HG03432 (cell line): Measurements from ENCODE around the gene SLC12A8.

ENCODE experiments used
- ATAC-seq: cut with Tn5 transposase; IDR thresholded peaks from one replicate; pipeline ENCODE4 v1.9.1; 2021; ENCODE audit warnings: mild to moderate bottlenecking, moderate library complexity; ENCODE audit not compliant: unreplicated experiment

SLC12A8 gene

GRCh38 chr3:125160606-125161371 lies 51.8 kb downstream of the SLC12A8 start:
- ATAC-seq: no peak

DNA sequence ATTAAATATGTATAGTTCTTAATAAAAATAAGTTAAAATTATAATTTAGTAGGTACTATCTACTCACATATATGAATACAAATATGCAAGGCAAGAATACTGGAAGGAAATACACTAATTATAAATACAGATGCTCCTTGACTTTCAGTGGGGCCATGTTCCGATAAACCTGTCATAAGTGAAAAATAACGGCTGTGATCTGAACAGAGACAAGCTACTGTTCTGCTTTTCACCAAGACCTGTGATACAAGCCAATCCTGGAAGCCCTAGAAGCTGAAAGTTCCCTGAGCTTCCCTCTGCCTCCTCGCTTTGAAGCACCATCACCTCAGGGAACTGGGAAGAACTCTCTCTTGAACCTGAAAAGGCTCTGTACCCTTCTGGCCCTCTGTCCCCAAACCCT lies 55.4 kb downstream of the SLC12A8 start:
- no peak for ATAC-seq

DNA sequence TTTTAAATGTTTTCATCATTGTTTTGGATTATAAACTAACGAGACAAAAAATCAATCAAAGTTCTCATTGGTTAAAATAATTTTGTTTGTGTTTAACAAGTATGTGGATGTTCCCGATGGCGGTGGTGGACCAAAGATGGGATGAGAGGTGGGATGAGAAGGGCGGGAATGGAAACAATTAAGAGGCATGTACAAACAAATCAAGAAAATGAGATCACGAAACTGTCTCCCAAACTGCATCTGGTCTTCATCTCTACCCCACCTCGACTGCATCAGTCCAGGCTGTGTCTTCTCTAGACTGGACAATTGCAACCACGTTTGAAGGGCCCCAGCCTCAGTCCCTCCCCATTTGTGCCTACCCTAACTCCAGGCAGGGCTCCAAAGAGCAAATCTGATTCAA lies 56.1 kb downstream of the SLC12A8 start:
- ATAC-seq: no peak

DNA sequence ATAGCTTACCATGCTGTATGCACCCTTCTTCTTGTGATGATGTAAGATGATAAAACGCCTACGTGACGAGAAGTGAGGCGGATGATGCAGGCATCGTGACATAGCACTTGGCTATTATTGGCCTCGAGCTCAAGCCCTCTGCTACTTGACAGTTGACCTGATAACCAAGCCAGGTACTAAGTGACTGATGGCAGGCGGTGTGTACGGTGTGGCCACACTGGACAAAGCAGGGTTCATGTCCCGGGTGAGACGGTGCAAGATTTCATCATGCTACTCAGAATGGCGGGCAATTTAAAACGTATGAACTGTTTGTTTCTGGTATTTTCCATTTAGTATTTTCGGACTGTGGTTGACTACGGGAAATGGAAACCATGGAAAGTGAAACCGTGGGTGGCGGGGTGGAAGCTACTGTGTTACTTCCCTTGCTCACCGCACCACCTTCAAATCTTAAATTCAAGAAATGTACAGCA lies 57.7 kb downstream of the SLC12A8 start:
- ATAC-seq: no peak

- ATAC-seq: no peak
Observed at GRCh38 chr3:125154110-125154509, 58.4 kb downstream of the SLC12A8 start.

DNA sequence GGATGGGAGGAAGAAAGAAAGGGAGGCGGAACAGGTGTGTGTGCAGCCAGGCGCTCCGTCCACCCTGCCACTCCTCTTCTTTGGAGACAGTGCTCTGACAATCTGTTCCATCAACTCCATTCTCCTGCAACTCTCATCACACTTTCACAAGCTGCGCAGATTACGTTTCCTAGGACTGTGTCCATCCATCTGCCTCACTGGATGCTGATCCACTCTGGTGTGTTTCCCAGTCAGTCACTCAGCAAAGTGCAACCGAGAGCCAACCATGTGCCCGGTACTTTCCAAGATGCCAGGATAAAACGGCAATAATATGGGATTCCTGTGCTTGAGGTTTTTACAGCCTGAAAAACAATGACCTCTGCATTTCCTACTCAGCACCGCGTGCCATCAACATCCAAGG lies 59.6 kb downstream of the SLC12A8 start:
- ATAC-seq: no peak

- ATAC-seq: no peak
Observed at GRCh38 chr3:125151916-125152315, 60.6 kb downstream of the SLC12A8 start.

DNA sequence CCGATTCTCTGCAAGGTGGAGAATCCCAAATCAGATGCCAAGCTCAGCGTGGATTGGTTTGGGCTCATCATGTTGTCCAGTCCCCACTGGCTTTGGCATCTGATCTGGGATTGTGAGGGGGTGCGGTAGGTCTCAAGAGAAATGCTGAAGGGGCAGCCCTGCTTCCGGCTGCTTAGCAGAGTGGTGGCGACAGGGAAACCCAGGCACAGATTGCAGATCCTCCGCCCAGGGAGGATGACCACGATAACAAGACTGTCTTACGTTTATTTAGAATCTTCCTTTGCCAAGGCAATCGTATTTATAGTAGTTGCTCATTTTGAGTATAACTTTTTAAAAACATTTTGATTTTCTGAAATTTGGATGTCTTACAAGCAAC lies 61.1 kb downstream of the SLC12A8 start:
- no peak for ATAC-seq

- peak; percentile 43 for ATAC-seq
Observed at GRCh38 chr3:125150525-125151441, 61.8 kb downstream of the SLC12A8 start.

GRCh38 chr3:125149462-125149861 lies 63.1 kb downstream of the SLC12A8 start:
- ATAC-seq: no peak

GRCh38 chr3:125148836-125149235 lies 63.7 kb downstream of the SLC12A8 start:
- no peak for ATAC-seq

GRCh38 chr3:125148016-125148812 lies 64.3 kb downstream of the SLC12A8 start:
- no peak for ATAC-seq

- no peak for ATAC-seq
Observed at GRCh38 chr3:125147491-125147820, 65.1 kb downstream of the SLC12A8 start.

GRCh38 chr3:125146626-125147490 lies 65.7 kb downstream of the SLC12A8 start:
- no peak for ATAC-seq

DNA sequence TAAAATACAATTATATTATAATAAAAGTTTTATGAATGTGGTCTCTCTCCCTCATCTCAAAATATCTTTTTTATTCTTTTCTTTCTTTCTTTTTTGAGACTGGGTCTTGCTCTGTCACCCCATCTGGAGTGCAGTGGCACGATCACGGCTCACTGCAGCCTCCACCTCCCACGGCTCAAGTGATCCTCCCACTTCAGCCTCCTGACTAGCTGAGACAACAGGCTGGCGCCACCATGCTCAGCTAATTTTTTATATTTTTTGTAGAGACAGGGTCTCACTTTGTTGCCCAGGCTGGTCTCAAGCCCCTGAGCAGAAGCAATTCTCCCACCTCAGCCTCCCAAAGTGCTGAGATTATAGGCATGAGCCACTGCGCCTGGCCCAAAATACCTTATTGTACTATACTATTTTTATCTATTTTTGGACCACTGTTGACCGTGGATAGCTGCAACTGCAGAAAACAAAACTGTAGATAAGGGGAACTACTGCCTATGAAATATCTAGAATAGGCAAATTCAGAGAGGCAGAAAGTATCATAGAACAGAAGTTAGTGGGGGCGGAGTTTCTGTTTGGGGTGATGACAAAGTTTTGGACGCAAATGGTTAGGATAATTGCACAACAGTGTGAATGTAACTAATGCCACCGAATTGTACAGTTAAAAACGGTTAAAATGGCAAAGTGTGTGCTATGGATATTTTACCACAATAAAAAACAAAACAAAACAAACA lies 66.6 kb downstream of the SLC12A8 start:
- no peak for ATAC-seq

GRCh38 chr3:125144653-125145314 lies 67.8 kb downstream of the SLC12A8 start:
- ATAC-seq: no peak

GRCh38 chr3:125143982-125144652 lies 68.4 kb downstream of the SLC12A8 start:
- no peak for ATAC-seq

GRCh38 chr3:125143538-125143937 lies 69.0 kb downstream of the SLC12A8 start:
- no peak for ATAC-seq

DNA sequence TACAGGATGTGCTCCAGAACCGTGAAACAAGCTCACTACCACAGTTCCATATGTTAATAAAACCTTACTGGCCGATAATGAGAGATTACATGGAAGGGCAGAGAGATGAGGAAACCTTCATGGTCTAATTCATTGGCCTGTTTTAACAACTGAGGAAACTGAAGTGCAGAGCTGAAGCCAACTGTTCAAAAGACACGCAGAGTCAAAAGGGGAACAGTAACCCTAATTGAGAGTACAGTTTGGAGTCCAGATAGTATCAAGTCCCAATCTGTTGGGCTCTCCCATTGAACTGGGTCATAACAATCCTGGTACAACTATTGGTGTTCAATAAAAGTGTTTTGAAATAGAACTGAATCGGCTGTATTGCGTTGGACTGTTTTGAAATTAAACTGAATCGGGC lies 69.6 kb downstream of the SLC12A8 start:
- no peak for ATAC-seq
